H1 (cell line): ENCODE results near the gene STH. TPM values are rescaled to one million over a fixed set of nuclear protein-coding genes. Genes with fewer than 3 reads are reported as not detected.

Experiments used
- CTCF ChIA-PET: fragments of 300-600 bp; sonication (Branson Sonifier 250); formaldehyde crosslinking; loops from one replicate; lab custom pipeline; 2021; ENCODE audit not compliant: partially characterized antibody; lab: Charles Lee
- POLR2A ChIA-PET: fragments of 300-600 bp; sonication (Branson Sonifier 250); formaldehyde crosslinking; loops from one replicate; lab custom pipeline; 2021; ENCODE audit warnings: inconsistent platforms; ENCODE audit not compliant: partially characterized antibody; lab: Charles Lee
- DNase-seq, 2 experiments: peaks; one replicate each; pipeline versions ENCODE4 v3.0.0 to v3.0.0-alpha.2; 2010 to 2022; ENCODE audit warnings: low spot score in 2 of 2, low read depth in 1 of 2, mixed read lengths in 1 of 2
- FAIRE-seq: peaks from 2 replicates; lab custom pipeline; 2011; peaks lifted over from hg19 to GRCh38; lab: Jason Lieb, UNC
- H2AFZ ChIP-seq: 2 replicates; pipeline ENCODE4 v1.8.1; 2012; ENCODE audit warnings: low read length, inconsistent platforms
- H2AK5ac ChIP-seq: 2 replicates; pipeline ENCODE4 v1.6.1; 2013; ENCODE audit warnings: low read depth, low read length
- H2BK120ac ChIP-seq: replicated peaks from 2 replicates; pipeline ENCODE3; 2013; ENCODE audit warnings: low read depth, low read length, inconsistent platforms
- H2BK12ac ChIP-seq: 2 replicates; pipeline ENCODE4 v1.6.1; 2013; ENCODE audit warnings: low read depth, low read length
- H2BK15ac ChIP-seq: 2 replicates; pipeline ENCODE4 v1.6.1; 2013; ENCODE audit warnings: low read length
- H2BK20ac ChIP-seq: 2 replicates; pipeline ENCODE4 v1.6.1; 2013; ENCODE audit warnings: low read length
- H2BK5ac ChIP-seq: 2 replicates; pipeline ENCODE4 v1.6.1; 2013; ENCODE audit warnings: low read depth, low read length
- H3K14ac ChIP-seq: 2 replicates; pipeline ENCODE4 v1.6.1; 2013; ENCODE audit warnings: inconsistent platforms; ENCODE audit not compliant: insufficient read length
- H3K18ac ChIP-seq: 2 replicates; pipeline ENCODE4 v1.6.1; 2013; ENCODE audit warnings: low read length; ENCODE audit errors: extremely low read depth
- H3K23ac ChIP-seq: 2 replicates; pipeline ENCODE4 v1.6.1; 2013; ENCODE audit warnings: inconsistent platforms; ENCODE audit not compliant: insufficient read length
- H3K23me2 ChIP-seq: 2 replicates; pipeline ENCODE4 v1.6.1; 2013; ENCODE audit warnings: low read depth, low read length
- H3K27ac ChIP-seq: 2 replicates; pipeline ENCODE4 v1.6.1; 2011; ENCODE audit warnings: low read depth, low read length, inconsistent platforms
- H3K27me3 ChIP-seq, 4 experiments: replicated peaks in 1 of 4; 1 replicate in 1 of 4; 2 replicates in 3 of 4; pipeline versions ENCODE4 v1.6.1 to v1.8.1; 2011 to 2013; ENCODE audit warnings: low read length in 3 of 4, mild to moderate bottlenecking in 3 of 4, inconsistent platforms in 2 of 4, mixed read lengths in 2 of 4, moderate library complexity in 1 of 4; ENCODE audit not compliant: control insufficient read depth in 3 of 4, insufficient read depth in 3 of 4; ENCODE audit errors: extremely low read depth in 1 of 4
- H3K36me3 ChIP-seq, 4 experiments: 2 replicates each; pipeline versions ENCODE4 v1.6.1 to v1.8.1; 2011 to 2013; ENCODE audit warnings: mild to moderate bottlenecking in 4 of 4, low read length in 3 of 4, moderate library complexity in 2 of 4, control low read depth in 1 of 4, inconsistent platforms in 1 of 4; ENCODE audit not compliant: insufficient read depth in 4 of 4, control insufficient read depth in 2 of 4
- H3K4ac ChIP-seq: replicated peaks from 2 replicates; pipeline ENCODE3; 2013; ENCODE audit warnings: low read length, low read depth, mixed read lengths, inconsistent platforms; ENCODE audit not compliant: insufficient read length
- H3K4me1 ChIP-seq, 4 experiments: replicated peaks in 1 of 4; 1 replicate in 1 of 4; 2 replicates in 3 of 4; pipeline versions ENCODE4 v1.6.1 to v1.8.1; 2011 to 2013; ENCODE audit warnings: low read length in 3 of 4, inconsistent platforms in 2 of 4, mixed read lengths in 1 of 4; ENCODE audit not compliant: insufficient read depth in 4 of 4, control insufficient read depth in 3 of 4
- H3K4me2 ChIP-seq, 2 experiments: 2 replicates each; pipeline versions ENCODE4 v1.6.1 to v1.8.1; 2011 to 2013; ENCODE audit warnings: low read depth in 2 of 2, low read length in 2 of 2, control low read depth in 1 of 2, inconsistent platforms in 1 of 2, mild to moderate bottlenecking in 1 of 2; ENCODE audit not compliant: insufficient read depth in 1 of 2
- H3K4me3 ChIP-seq, 4 experiments: fragments of 200-600, 300-600 bp in 1 of 4; sonication (generic), shearing (Covaris generic), sonication (Bioruptor Twin) in 1 of 4; 2 replicates each; pipeline versions ENCODE4 v1.5.1 to v1.8.1; 2011 to 2016; ENCODE audit warnings: low read length in 4 of 4, low read depth in 3 of 4, control low read depth in 2 of 4, inconsistent platforms in 2 of 4, mild to moderate bottlenecking in 2 of 4, mixed read lengths in 1 of 4, moderate library complexity in 1 of 4; ENCODE audit not compliant: insufficient read depth in 2 of 4; ENCODE audit errors: extremely low read depth in 1 of 4
- H3K56ac ChIP-seq: replicated peaks from 2 replicates; pipeline ENCODE3; 2013; ENCODE audit warnings: low read depth, mild to moderate bottlenecking, mixed read lengths, low read length, inconsistent platforms; ENCODE audit not compliant: insufficient read length
- H3K79me1 ChIP-seq: 2 replicates; pipeline ENCODE4 v1.6.1; 2013; ENCODE audit warnings: low read depth, low read length, control low read depth
- H3K79me2 ChIP-seq, 2 experiments: 2 replicates each; pipeline versions ENCODE4 v1.6.1 to v1.8.1; 2012 to 2013; ENCODE audit warnings: low read length in 2 of 2, mild to moderate bottlenecking in 2 of 2, inconsistent platforms in 1 of 2; ENCODE audit not compliant: insufficient read depth in 2 of 2, control insufficient read depth in 1 of 2
- H3K9ac ChIP-seq, 4 experiments: replicated peaks in 1 of 4; 1 replicate in 1 of 4; 2 replicates in 3 of 4; pipeline versions ENCODE4 v1.6.1 to v1.8.1; 2011 to 2013; ENCODE audit warnings: low read depth in 3 of 4, low read length in 3 of 4, control low read depth in 2 of 4, mild to moderate bottlenecking in 2 of 4, moderate library complexity in 2 of 4, inconsistent platforms in 1 of 4; ENCODE audit errors: extremely low read depth in 1 of 4
- H3K9me3 ChIP-seq, 2 experiments: 2 replicates each; pipeline versions ENCODE4 v1.6.1 to v1.8.1; 2012 to 2013; ENCODE audit warnings: mild to moderate bottlenecking in 2 of 2, moderate library complexity in 2 of 2, control low read depth in 1 of 2, inconsistent platforms in 1 of 2, low read depth in 1 of 2, low read length in 1 of 2, mixed read lengths in 1 of 2; ENCODE audit not compliant: insufficient read depth in 2 of 2
- H4K20me1 ChIP-seq, 2 experiments: replicated peaks in 1 of 2; 2 replicates each; pipeline versions ENCODE3 to v1.8.1; 2011 to 2013; ENCODE audit warnings: inconsistent platforms in 2 of 2, low read length in 2 of 2, mild to moderate bottlenecking in 1 of 2; ENCODE audit not compliant: insufficient read depth in 2 of 2, control insufficient read depth in 1 of 2
- H4K5ac ChIP-seq: 2 replicates; pipeline ENCODE4 v1.6.1; 2013; ENCODE audit warnings: low read length, low read depth, mixed read lengths, inconsistent platforms; ENCODE audit not compliant: insufficient read length
- H4K8ac ChIP-seq: 2 replicates; pipeline ENCODE4 v1.8.0; 2013; ENCODE audit warnings: mild to moderate bottlenecking, moderate library complexity, low read length, inconsistent platforms; ENCODE audit not compliant: insufficient read depth; ENCODE audit errors: extremely low read depth
- H4K91ac ChIP-seq: replicated peaks from 2 replicates; pipeline ENCODE3; 2013; ENCODE audit warnings: low read length, mixed read lengths, inconsistent platforms; ENCODE audit not compliant: insufficient read length
- BACH1 ChIP-seq: IDR thresholded peaks from 2 replicates; pipeline ENCODE4 v1.6.1; 2012; ENCODE audit warnings: low read length, improper control_type of control experiment
- FOSL1 ChIP-seq: IDR thresholded peaks from 2 replicates; pipeline ENCODE4 v1.6.1; 2011; ENCODE audit warnings: mild to moderate bottlenecking, low read depth, low read length, moderate library complexity; ENCODE audit not compliant: insufficient read depth
- KDM1A ChIP-seq: fragments of 200-600, 300-600 bp; sonication (generic); IDR thresholded peaks from 2 replicates; pipeline ENCODE4 v1.7.1; 2016; ENCODE audit warnings: mild to moderate bottlenecking, low read length, borderline replicate concordance
- SIRT6 ChIP-seq: IDR thresholded peaks from one replicate; pipeline ENCODE4 v1.7.1; 2012; ENCODE audit warnings: low read length, inconsistent platforms
- SUZ12 ChIP-seq: fragments of 200-600 bp; sonication (generic); IDR thresholded peaks from 2 replicates; pipeline ENCODE4 v1.6.1; 2012; ENCODE audit warnings: mild to moderate bottlenecking, inconsistent platforms, low read length, moderate library complexity, mixed read lengths
- USF2 ChIP-seq: IDR thresholded peaks from 2 replicates; pipeline ENCODE4 v1.6.1; 2011; ENCODE audit warnings: low read length, improper control_type of control experiment
- ZNF274 ChIP-seq: IDR thresholded peaks from 2 replicates; pipeline ENCODE4 v1.7.0; 2012; ENCODE audit warnings: low read length, borderline replicate concordance; ENCODE audit errors: extremely low read depth
- WGBS, 2 experiments: shearing (Covaris generic) in 1 of 2; methylation state at CpG; one replicate each; pipeline versions ENCODE4 v1.1.6 to v1.1.7; 2013 to 2015; ENCODE audit warnings: low lambda C conversion rate in 2 of 2, mixed read lengths in 2 of 2, inconsistent platforms in 1 of 2, low coverage in 1 of 2, missing lambda C conversion rate in 1 of 2; ENCODE audit not compliant: insufficient replicate concordance in 2 of 2, insufficient coverage in 1 of 2, insufficient read length in 1 of 2; ENCODE audit errors: extremely low coverage in 1 of 2, missing lambda C conversion rate in 1 of 2; 5-methylcytosine and 5-hydroxymethylcytosine counted together
- polyA plus RNA-seq, 7 experiments: library from polyadenylated mRNA; depleted of rRNA in 3 of 7; stranded (reverse) in 5 of 7; unstranded in 2 of 7; fragments of >200 nt in 5 of 7; fragments of 200-250 nt in 2 of 7; gene quantifications; 1 replicate in 5 of 7; 2 replicates in 1 of 7; 4 replicates in 1 of 7; pipeline versions ENCODE4 v1.2.1 to v1.2.3, GENCODE V29; 2011 to 2013; ENCODE audit warnings: missing spikeins in 2 of 7, mixed read lengths in 2 of 7
- total RNA-seq: library from RNA; stranded (reverse); fragmentation: NEBNext Ultra II Directional; extraction: Animal tissue kit (Norgen Biotek cat#: 25700); gene quantifications from 2 replicates; pipeline ENCODE4 v1.2.1, GENCODE V29; 2021
- TF ChIP-seq, protein P1 (sequence below): IDR thresholded peaks from 2 replicates; pipeline ENCODE4 v1.6.1; 2012; ENCODE audit warnings: low read length, inconsistent platforms

STH gene
- total and polyA plus RNA-seq, 2 of the 8 experiments (the other 6 are each of a cell fraction or from before 2014, with no cell fraction given), result not detected

GRCh38 chr17:46001390-46002310 lies 2.6 kb downstream of the STH start:
- H3K56ac ChIP-seq, result no peak overlapping the region
- no peaks in the 10 kb centered on the region for H3K79me2 ChIP-seq
- H2BK20ac ChIP-seq, result no peak overlapping the region
- no peak overlapping the region for H2BK15ac ChIP-seq
- no peak overlapping the region for H3K4ac ChIP-seq
- H3K4me2 ChIP-seq, result no peak overlapping the region
- no peak overlapping the region for H4K91ac ChIP-seq
- 81% methylated on average over 13 of the region's 13 CpGs; no CpG with 5 or more reads in 1 of the 2 experiments for WGBS, 2 experiments
- FAIRE-seq (no peak), DNase-seq (no peak)
- H4K8ac ChIP-seq, result peak overlapping the region; percentile 62; the same call in 1 of the 2 replicates
- POLR2A ChIA-PET, result interaction anchor here (0.9 kb wide), 1 partner anchor 16 kb away, joined by 3 read pairs; no protein-coding TSS in a partner anchor
- H3K9ac ChIP-seq, result no peak overlapping the region
- no peak overlapping the region for H2AFZ ChIP-seq
- no peak overlapping the region for H3K4me3 ChIP-seq
- no peaks in the 10 kb centered on the region for H4K20me1 ChIP-seq
- no peak overlapping the region for H2AK5ac ChIP-seq
- H2BK120ac ChIP-seq, result no peak overlapping the region
- CTCF ChIA-PET, result interaction anchor here (0.6 to 3.6 kb wide), 34 partner anchors 10 to 359 kb away, joined by 3 to 31 read pairs (median 4); partner anchors contain the start of gene MAPT
- peak overlapping the region; percentile 75; the same call in 1 of the 2 replicates for H2BK12ac ChIP-seq
- H3K14ac ChIP-seq, result no peak overlapping the region
- H3K27ac ChIP-seq, result no peak overlapping the region
- no peaks in the 10 kb centered on the region for H3K36me3 ChIP-seq
- peaks cover 2% of the 10 kb centered on the region; the same call in 1 of the 2 replicates for H3K23me2 ChIP-seq
- H3K18ac ChIP-seq, result no peak overlapping the region
- no peaks in the 10 kb centered on the region; a peak in 1 of 7 replicates for H3K4me1 ChIP-seq
- H4K5ac ChIP-seq, result no peak overlapping the region
- H3K27me3 ChIP-seq, result no peaks in the 10 kb centered on the region
- 0 out of 2 replicates have a peak overlapping the region, but pooled peaks have one; percentile 24 for H2BK5ac ChIP-seq
- H3K23ac ChIP-seq, result no peak overlapping the region
- no peaks in the 10 kb centered on the region for H3K9me3 ChIP-seq
- H3K79me1 ChIP-seq, result no peaks in the 10 kb centered on the region
- TF ChIP-seq, protein P1, sequence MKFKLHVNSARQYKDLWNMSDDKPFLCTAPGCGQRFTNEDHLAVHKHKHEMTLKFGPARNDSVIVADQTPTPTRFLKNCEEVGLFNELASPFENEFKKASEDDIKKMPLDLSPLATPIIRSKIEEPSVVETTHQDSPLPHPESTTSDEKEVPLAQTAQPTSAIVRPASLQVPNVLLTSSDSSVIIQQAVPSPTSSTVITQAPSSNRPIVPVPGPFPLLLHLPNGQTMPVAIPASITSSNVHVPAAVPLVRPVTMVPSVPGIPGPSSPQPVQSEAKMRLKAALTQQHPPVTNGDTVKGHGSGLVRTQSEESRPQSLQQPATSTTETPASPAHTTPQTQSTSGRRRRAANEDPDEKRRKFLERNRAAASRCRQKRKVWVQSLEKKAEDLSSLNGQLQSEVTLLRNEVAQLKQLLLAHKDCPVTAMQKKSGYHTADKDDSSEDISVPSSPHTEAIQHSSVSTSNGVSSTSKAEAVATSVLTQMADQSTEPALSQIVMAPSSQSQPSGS, result no peak
- TF ChIP-seq BACH1 (no peak), SIRT6 (no peak), USF2 (no peak), ZNF274 (no peak), KDM1A (no peak), SUZ12 (no peak), FOSL1 (no peak)
